Measurements from ENCODE around the gene DGKD. TPM values are rescaled to one million over a fixed set of nuclear protein-coding genes. Genes with fewer than 3 reads are reported as not detected.
A peak's percentile ranks its signal among the peaks of the same experiment; 100 is the strongest.

Gene DGKD
- total and polyA plus RNA-seq, 10 of the 15 experiments (the other 5 are each of a cell fraction or from before 2014, with no cell fraction given) = 2.7 to 81.9 (median 27.0) TPM

DNA sequence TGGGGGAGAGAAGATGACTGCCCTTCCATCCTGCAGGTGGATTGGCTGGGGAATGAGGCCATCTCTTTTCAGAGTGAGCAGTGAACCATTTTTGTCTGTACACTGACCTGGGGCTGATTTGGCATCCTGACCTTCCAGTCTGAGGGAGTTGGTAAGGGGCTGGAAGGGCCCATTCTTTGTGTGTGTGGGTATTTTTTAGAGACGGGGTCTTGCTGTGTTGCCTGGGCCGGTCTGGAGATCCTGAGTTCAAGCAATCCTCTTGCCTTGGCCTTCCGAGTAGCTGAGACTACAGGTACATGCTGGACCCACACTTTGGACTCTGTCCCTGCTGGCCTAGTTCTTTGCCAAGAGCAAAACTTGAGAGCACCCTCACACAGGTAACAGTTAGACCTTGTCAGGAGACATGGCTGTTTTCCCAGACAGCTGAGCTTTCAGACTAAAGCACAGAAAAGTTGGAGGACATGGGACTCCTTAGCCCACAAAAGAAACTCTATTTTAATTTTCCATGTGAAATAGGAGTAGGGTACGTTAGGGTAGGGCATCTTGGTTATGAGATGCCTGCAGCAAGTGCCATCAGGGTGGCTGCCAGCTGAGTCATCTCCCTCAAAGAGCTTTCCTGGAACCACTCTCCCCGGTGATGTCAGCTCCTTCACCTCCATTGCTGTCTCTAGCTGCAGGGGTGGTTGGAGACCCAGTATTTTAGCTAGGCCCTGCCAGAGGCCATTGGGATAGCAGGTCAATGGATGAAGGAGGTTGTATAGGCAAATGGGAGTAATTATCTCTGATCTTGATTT is 60.7 kb downstream of the DGKD start (continued):
- TF ChIP-seq TARDBP (IDR thresholded peaks at IDR 0.05; ENCODE audit: borderline replicate concordance) = no peak

DNA sequence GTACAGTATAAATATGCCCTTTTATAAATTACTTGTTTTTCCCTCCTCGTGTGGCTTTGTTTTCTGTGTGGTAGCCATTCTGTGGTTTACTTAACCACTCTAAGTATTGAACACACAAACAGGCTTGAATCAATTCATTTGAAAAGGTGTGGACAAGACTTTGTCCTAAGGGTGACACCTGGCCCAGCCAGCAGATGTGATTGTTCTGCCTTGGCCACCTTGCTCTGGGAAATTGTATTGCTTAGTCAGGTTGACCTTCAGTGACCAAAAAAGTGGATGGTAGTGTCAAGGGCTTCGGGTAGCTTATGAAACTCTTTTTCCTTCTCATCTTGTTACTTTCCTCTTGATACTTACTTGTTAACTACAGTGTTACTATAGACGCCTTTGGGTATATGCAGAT is 61.9 kb downstream of the DGKD start:
- FAIRE-seq (no peak), ATAC-seq (no peak), DNase-seq (ENCODE audit: low read depth, low spot score) (no peak)
- Histone ChIP-seq H3K79me2 (ENCODE audit: control insufficient read depth, insufficient read depth, low read length) (peaks cover 28% of the 10 kb centered on the region), H3K4me3 (no peak overlapping the region), H3K9ac (ENCODE audit: control insufficient read depth, insufficient read depth, low read length) (no peak overlapping the region), H3K27me3 (replicated peaks in 1 of 2; ENCODE audit: control insufficient read depth in 2 of 2, insufficient read depth in 2 of 2, low read length in 1 of 2) (no peaks in the 10 kb centered on the region), H3K4me1 (ENCODE audit: control insufficient read depth, insufficient read depth, low read length) (peaks cover 52% of the 10 kb centered on the region), H3K27ac (ENCODE audit: control insufficient read depth, insufficient read depth) (no peak overlapping the region), H3K9me3 (replicated peaks; ENCODE audit: control insufficient read depth, insufficient read depth, low read length) (peaks cover 2% of the 10 kb centered on the region), H3K4me2 (ENCODE audit: control insufficient read depth, insufficient read depth) (no peak overlapping the region; the same call in 1 of the 2 replicates), H3K36me3 (ENCODE audit: control insufficient read depth in 2 of 2, insufficient read depth in 2 of 2, low read length in 1 of 2) (0 out of 4 replicates have a peak, but pooled peaks cover 0 to 3% of the 10 kb centered on the region in 2 experiments), H2AFZ (ENCODE audit: control insufficient read depth, low read depth, low read length) (no peak overlapping the region), H4K20me1 (ENCODE audit: control insufficient read depth, insufficient read depth) (no peaks in the 10 kb centered on the region)
- BruUV-seq (replicated peaks) = no TSS peak
- RAD21 ChIA-PET (ENCODE audit: unreplicated experiment) = interaction anchor here (1.0 to 2.0 kb wide), 3 partner anchors 11 to 27 kb away, joined by 3 to 8 read pairs (median 5); no protein-coding TSS in a partner anchor
- intact Hi-C loops (cut with micrococcal nuclease; ENCODE audit: unreplicated experiment) = no loop called here
- WGBS (ENCODE audit: insufficient coverage, insufficient replicate concordance, low lambda C conversion rate, missing lambda C conversion rate) = 44% methylated on average over 3 of the region's 3 CpGs
- SMC1A ChIA-PET (ENCODE audit: uncharacterized antibody, unreplicated experiment) = interaction anchor here (1.4 to 6.7 kb wide), 4 partner anchors 10 to 27 kb away, joined by 3 to 66 read pairs (median 6); no protein-coding TSS in a partner anchor
- POLR2A ChIA-PET = interaction anchor here (0.6 to 0.9 kb wide), 2 partner anchors 9 to 60 kb away, joined by 3 read pairs; no protein-coding TSS in a partner anchor
- TF ChIP-seq HDGF (IDR thresholded peaks at IDR 0.05) (no peak), FOXK2 (IDR thresholded peaks at IDR 0.05) (no peak), RUNX3 (IDR thresholded peaks at IDR 0.05; ENCODE audit: low read length) (peak; percentile 49)
- TF ChIP-seq, protein P1, sequence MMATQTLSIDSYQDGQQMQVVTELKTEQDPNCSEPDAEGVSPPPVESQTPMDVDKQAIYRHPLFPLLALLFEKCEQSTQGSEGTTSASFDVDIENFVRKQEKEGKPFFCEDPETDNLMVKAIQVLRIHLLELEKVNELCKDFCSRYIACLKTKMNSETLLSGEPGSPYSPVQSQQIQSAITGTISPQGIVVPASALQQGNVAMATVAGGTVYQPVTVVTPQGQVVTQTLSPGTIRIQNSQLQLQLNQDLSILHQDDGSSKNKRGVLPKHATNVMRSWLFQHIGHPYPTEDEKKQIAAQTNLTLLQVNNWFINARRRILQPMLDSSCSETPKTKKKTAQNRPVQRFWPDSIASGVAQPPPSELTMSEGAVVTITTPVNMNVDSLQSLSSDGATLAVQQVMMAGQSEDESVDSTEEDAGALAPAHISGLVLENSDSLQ (IDR thresholded peaks at IDR 0.05) = no peak
- in situ Hi-C loops (cut with MboI) = no loop called here
- CTCF ChIA-PET = interaction anchor here (0.8 to 15.3 kb wide), 5 partner anchors 12 to 363 kb away, joined by 3 to 135 read pairs (median 6); no protein-coding TSS in a partner anchor
